ENCODE measurements around the gene SNX8. TPM values are rescaled to one million over a fixed set of nuclear protein-coding genes. Genes with fewer than 3 reads are reported as not detected.

SNX8 gene
- total and polyA plus RNA-seq, 2 donors (not counting 3 experiments of a cell fraction or from before 2014, with no cell fraction given) = 24.5 to 50.3 TPM

GRCh38 chr7:2202901-2203765, 111.1 kb downstream of the SNX8 start:
- H3K4me3 ChIP-seq (replicated peaks in 1 of 3; ENCODE audit: insufficient read depth in 1 of 3, low read depth in 1 of 3, low read length in 3 of 3) = no peak overlapping the region
- POLR2A ChIA-PET = no interaction called here
- dilution Hi-C loops (cut with MboI; ENCODE audit: extremely low pct_ligation_motif_present, low sequenced_read_pairs) (no loop called here), intact Hi-C loops (cut with micrococcal nuclease) (no loop called here)
- no peaks in the 10 kb centered on the region for H3K9me3 ChIP-seq (replicated peaks; ENCODE audit: control insufficient read depth, insufficient read depth, low read length)
- FAIRE-seq = no peak
- no peak overlapping the region for H3K27ac ChIP-seq (ENCODE audit: insufficient read depth, low read depth, low read length)
- no peaks in the 10 kb centered on the region for H3K9me1 ChIP-seq (replicated peaks; ENCODE audit: control insufficient read depth, extremely low read depth, insufficient read depth, low read length)
- BruUV-seq (replicated peaks) = no TSS peak
- H3K9ac ChIP-seq (replicated peaks; ENCODE audit: extremely low read depth, insufficient read depth, low read length) = no peak overlapping the region
- H2AFZ ChIP-seq (ENCODE audit: low read depth, low read length) = no peak overlapping the region
- no peaks in the 10 kb centered on the region for H3K4me1 ChIP-seq (ENCODE audit: control insufficient read depth, extremely low read depth, insufficient read depth, low read length)
- no peaks in the 10 kb centered on the region for H3K79me2 ChIP-seq (ENCODE audit: control insufficient read depth, insufficient read depth, low read length)
- H3K4me2 ChIP-seq (ENCODE audit: insufficient read depth, low read length) = no peak overlapping the region
- DNase-seq (ENCODE audit: low read depth, low spot score) = no peak
- H3K27me3 ChIP-seq (ENCODE audit: control insufficient read depth in 2 of 2, insufficient read depth in 2 of 2, low read length in 2 of 2) = no peaks in the 10 kb centered on the region
- H3K36me3 ChIP-seq (ENCODE audit: control insufficient read depth in 2 of 2, extremely low read depth in 1 of 2, insufficient read depth in 2 of 2, low read length in 2 of 2) = peaks cover 0 to 8% of the 10 kb centered on the region in 2 experiments
- CTCF ChIA-PET = interaction anchor here (1.2 to 1.6 kb wide), 3 partner anchors 13 to 539 kb away, joined by 3 to 4 read pairs (median 3); no protein-coding TSS in a partner anchor
- TF ChIP-seq POLR2A (IDR thresholded peaks at IDR 0.05; ENCODE audit: low read depth, low read length) = no peak
- no peak for TF ChIP-seq GATA2 (IDR thresholded peaks at IDR 0.05; ENCODE audit: insufficient read depth, insufficient read length, low read depth, low read length)
- TF ChIP-seq FOS (IDR thresholded peaks at IDR 0.05; ENCODE audit: borderline replicate concordance, insufficient read depth, low read length) = no peak
- no peak for TF ChIP-seq EZH2 (IDR thresholded peaks at IDR 0.05; ENCODE audit: borderline replicate concordance, low read depth, low read length, severe bottlenecking)
- TF ChIP-seq MYC (IDR thresholded peaks at IDR 0.05; ENCODE audit: low read depth, low read length) = no peak
- no peak for TF ChIP-seq JUN (IDR thresholded peaks at IDR 0.05; ENCODE audit: borderline replicate concordance, insufficient read depth, insufficient read length, low read depth)
- no peak for TF ChIP-seq MAX (IDR thresholded peaks at IDR 0.05; ENCODE audit: insufficient read depth, insufficient read length)
- TF ChIP-seq, protein P1, sequence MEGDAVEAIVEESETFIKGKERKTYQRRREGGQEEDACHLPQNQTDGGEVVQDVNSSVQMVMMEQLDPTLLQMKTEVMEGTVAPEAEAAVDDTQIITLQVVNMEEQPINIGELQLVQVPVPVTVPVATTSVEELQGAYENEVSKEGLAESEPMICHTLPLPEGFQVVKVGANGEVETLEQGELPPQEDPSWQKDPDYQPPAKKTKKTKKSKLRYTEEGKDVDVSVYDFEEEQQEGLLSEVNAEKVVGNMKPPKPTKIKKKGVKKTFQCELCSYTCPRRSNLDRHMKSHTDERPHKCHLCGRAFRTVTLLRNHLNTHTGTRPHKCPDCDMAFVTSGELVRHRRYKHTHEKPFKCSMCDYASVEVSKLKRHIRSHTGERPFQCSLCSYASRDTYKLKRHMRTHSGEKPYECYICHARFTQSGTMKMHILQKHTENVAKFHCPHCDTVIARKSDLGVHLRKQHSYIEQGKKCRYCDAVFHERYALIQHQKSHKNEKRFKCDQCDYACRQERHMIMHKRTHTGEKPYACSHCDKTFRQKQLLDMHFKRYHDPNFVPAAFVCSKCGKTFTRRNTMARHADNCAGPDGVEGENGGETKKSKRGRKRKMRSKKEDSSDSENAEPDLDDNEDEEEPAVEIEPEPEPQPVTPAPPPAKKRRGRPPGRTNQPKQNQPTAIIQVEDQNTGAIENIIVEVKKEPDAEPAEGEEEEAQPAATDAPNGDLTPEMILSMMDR (IDR thresholded peaks at IDR 0.05; ENCODE audit: extremely low read depth in 1 of 2, insufficient read depth in 1 of 2, low read depth in 1 of 2, low read length in 2 of 2) = no peak
- TF ChIP-seq POLR2AphosphoS5 (IDR thresholded peaks at IDR 0.05; ENCODE audit: insufficient read depth, low read depth, low read length) = no peak
- no peaks in the 10 kb centered on the region for H4K20me1 ChIP-seq (replicated peaks; ENCODE audit: control insufficient read depth, extremely low read depth, insufficient read depth, low read length)

Data from endothelial cell of umbilical vein (primary cell).